OCI-LY7 (cell line): Measurements from ENCODE around the gene MFAP4. TPM values are rescaled to one million over a fixed set of nuclear protein-coding genes. Genes with fewer than 3 reads are reported as not detected.
A peak's percentile ranks its signal among the peaks of the same experiment; 100 is the strongest.

ENCODE experiments used
- BruUV-seq: library from RNA; stranded (reverse); fragments of 400-500 nt; replicated peaks from 2 replicates; lab custom pipeline; 2021; lab: Mats Ljungman, UMichigan
- CTCF ChIA-PET: fragments of 300-600 bp; sonication (Branson Sonifier 250); formaldehyde crosslinking; loops from one replicate; lab custom pipeline; 2022; ENCODE audit warnings: antibody characterized with exemption; ENCODE audit not compliant: unreplicated experiment; lab: Charles Lee
- POLR2A ChIA-PET: fragments of 300-600 bp; sonication (Branson Sonifier 250); formaldehyde crosslinking; loops from one replicate; lab custom pipeline; 2022; ENCODE audit warnings: antibody characterized with exemption; lab: Charles Lee
- DNase-seq: peaks from one replicate; pipeline ENCODE4 v3.0.0-alpha.2; 2015; ENCODE audit warnings: low spot score
- H2AFZ ChIP-seq: fragments of 200-600 bp; sonication (generic), shearing (Covaris generic); 2 replicates; pipeline ENCODE4 v1.6.1; 2014; ENCODE audit warnings: mild to moderate bottlenecking, antibody characterized with exemption, low read length, moderate library complexity
- H3K27ac ChIP-seq: fragments of 200-600 bp; sonication (generic); 2 replicates; pipeline ENCODE4 v1.5.1; 2014; ENCODE audit warnings: mixed run types, low read depth, mild to moderate bottlenecking, moderate library complexity, low read length, inconsistent platforms; ENCODE audit not compliant: poor library complexity, severe bottlenecking
- H3K36me3 ChIP-seq: fragments of 200-600 bp; sonication (generic); 2 replicates; pipeline ENCODE4 v1.6.1; 2014; ENCODE audit warnings: mild to moderate bottlenecking, antibody characterized with exemption, low read length, moderate library complexity, mixed read lengths; ENCODE audit not compliant: insufficient read depth
- H3K4me1 ChIP-seq: fragments of 200-600 bp; sonication (generic); 2 replicates; pipeline ENCODE4 v1.5.1; 2014; ENCODE audit warnings: mild to moderate bottlenecking, low read length; ENCODE audit not compliant: insufficient read depth, poor library complexity, severe bottlenecking
- H3K4me2 ChIP-seq: fragments of 200-600 bp; sonication (generic); 2 replicates; pipeline ENCODE4 v1.6.1; 2014; ENCODE audit warnings: mild to moderate bottlenecking, low read length
- H3K4me3 ChIP-seq: fragments of 200-600 bp; sonication (generic); 2 replicates; pipeline ENCODE4 v1.5.1; 2014; ENCODE audit warnings: mild to moderate bottlenecking, low read depth, low read length; ENCODE audit not compliant: poor library complexity, severe bottlenecking
- H3K79me2 ChIP-seq: fragments of 200-600 bp; sonication (generic); 2 replicates; pipeline ENCODE4 v1.6.1; 2016; ENCODE audit warnings: low read depth, mild to moderate bottlenecking, low read length, moderate library complexity, mixed read lengths; ENCODE audit not compliant: insufficient read depth
- H3K9me2 ChIP-seq: fragments of 200-600 bp; sonication (generic); 2 replicates; pipeline ENCODE4 v1.6.1; 2016; ENCODE audit warnings: mild to moderate bottlenecking, low read length, mixed read lengths; ENCODE audit not compliant: insufficient read depth
- H3K9me3 ChIP-seq: fragments of 200-600 bp; sonication (generic); 2 replicates; pipeline ENCODE4 v1.6.1; 2014; ENCODE audit warnings: mild to moderate bottlenecking, mixed run types, low read length, mixed read lengths
- H4K20me1 ChIP-seq: fragments of 200-600 bp; sonication (generic); 2 replicates; pipeline ENCODE4 v1.6.1; 2014; ENCODE audit warnings: mild to moderate bottlenecking, antibody characterized with exemption, low read length, moderate library complexity, mixed read lengths; ENCODE audit not compliant: insufficient read depth
- EZH2phosphoT487 ChIP-seq: fragments of 200-600 bp; sonication (generic); IDR thresholded peaks from 2 replicates; pipeline ENCODE4 v1.6.1; 2018; ENCODE audit warnings: low read depth, borderline replicate concordance, mild to moderate bottlenecking, mixed run types, antibody characterized with exemption, low read length, moderate library complexity, mixed read lengths
- intact Hi-C: fragments of 100-400 bp; cut with micrococcal nuclease; formaldehyde crosslinking; loops from one replicate; pipeline ENCODE4 v1.10.0; 2022; ENCODE audit not compliant: unreplicated experiment
- total RNA-seq, 2 experiments: library from RNA; depleted of rRNA in 1 of 2; stranded (reverse); fragments of >200 nt in 1 of 2; shearing (Covaris generic) in 1 of 2; gene quantifications; 2 replicates each; pipeline ENCODE4 v1.2.3, GENCODE V29; 2014 to 2022
- TF ChIP-seq, protein P1 (sequence below): fragments of 200-600 bp; sonication (generic); conservative IDR thresholded peaks from 2 replicates; pipeline ENCODE4 v1.5.1; 2014; ENCODE audit warnings: mild to moderate bottlenecking, antibody characterized with exemption, low read length, moderate library complexity, mixed read lengths

MFAP4 gene
- total RNA-seq, 2 experiments from 2014 or later: 0.65 TPM; not detected in 1

DNA sequence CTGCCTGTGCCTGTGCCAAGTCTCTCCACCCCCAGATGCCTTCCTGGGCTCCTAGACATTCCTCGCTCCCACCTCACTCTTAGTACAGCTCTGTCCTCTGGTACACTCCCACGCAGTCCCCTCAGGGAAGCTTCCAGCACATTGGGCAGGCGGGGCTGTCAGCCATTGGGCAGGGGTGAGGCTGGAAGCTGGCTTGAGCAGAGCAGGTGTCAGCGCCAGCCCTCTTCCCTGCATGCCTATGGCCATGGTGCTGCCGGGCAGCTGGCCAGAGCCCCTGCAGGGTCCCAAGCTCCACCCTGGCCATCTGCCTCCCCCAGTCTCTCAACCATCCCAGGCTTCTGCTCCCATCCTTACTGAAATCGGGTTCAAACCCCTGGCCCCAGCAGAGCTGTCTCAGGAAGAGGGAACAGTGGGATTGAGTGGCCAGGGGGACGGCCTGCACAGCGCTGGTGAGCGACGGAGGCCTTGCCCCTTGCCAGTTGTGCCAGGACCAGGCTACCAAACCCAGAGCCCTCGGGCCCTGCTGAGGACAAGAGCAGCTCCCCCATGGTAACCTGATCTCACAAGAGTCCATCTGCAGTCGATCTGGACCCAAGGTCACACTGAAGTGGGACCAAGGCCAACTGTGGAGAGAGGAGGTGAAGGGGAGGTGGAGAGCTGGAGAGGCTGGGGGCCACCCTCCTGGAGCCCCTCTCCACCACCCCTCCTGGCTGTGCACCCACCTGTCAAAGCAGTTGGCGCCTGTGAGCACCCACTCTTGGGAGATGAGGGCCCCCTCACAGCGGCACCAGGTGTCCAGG lies 22.1 kb downstream of the MFAP4 start:
- Histone ChIP-seq H3K9me2 (no peaks in the 10 kb centered on the region), H3K4me3 (no peak overlapping the region), H3K36me3 (no peaks in the 10 kb centered on the region), H4K20me1 (no peaks in the 10 kb centered on the region), H3K4me2 (no peak overlapping the region), H3K79me2 (peaks cover 3% of the 10 kb centered on the region; the same call in 1 of the 2 replicates), H2AFZ (no peak overlapping the region), H3K4me1 (peaks cover 16% of the 10 kb centered on the region), H3K9me3 (no peaks in the 10 kb centered on the region), H3K27ac (no peak overlapping the region)
- ChIA-PET POLR2A (interaction anchor here (0.7 to 2.1 kb wide), 2 partner anchors 9 to 13 kb away, joined by 3 to 13 read pairs; partner anchors contain the start of gene MAPK7), CTCF (no interaction called here)
- TF ChIP-seq EZH2phosphoT487: no peak
- TF ChIP-seq, protein P1, sequence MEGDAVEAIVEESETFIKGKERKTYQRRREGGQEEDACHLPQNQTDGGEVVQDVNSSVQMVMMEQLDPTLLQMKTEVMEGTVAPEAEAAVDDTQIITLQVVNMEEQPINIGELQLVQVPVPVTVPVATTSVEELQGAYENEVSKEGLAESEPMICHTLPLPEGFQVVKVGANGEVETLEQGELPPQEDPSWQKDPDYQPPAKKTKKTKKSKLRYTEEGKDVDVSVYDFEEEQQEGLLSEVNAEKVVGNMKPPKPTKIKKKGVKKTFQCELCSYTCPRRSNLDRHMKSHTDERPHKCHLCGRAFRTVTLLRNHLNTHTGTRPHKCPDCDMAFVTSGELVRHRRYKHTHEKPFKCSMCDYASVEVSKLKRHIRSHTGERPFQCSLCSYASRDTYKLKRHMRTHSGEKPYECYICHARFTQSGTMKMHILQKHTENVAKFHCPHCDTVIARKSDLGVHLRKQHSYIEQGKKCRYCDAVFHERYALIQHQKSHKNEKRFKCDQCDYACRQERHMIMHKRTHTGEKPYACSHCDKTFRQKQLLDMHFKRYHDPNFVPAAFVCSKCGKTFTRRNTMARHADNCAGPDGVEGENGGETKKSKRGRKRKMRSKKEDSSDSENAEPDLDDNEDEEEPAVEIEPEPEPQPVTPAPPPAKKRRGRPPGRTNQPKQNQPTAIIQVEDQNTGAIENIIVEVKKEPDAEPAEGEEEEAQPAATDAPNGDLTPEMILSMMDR: no peak
- BruUV-seq: no TSS peak
- DNase-seq: no peak
- intact Hi-C loops: loop anchor here (2.0 to 5.0 kb wide), 3 partner anchors 68 to 142 kb away; no protein-coding TSS in a partner anchor

DNA sequence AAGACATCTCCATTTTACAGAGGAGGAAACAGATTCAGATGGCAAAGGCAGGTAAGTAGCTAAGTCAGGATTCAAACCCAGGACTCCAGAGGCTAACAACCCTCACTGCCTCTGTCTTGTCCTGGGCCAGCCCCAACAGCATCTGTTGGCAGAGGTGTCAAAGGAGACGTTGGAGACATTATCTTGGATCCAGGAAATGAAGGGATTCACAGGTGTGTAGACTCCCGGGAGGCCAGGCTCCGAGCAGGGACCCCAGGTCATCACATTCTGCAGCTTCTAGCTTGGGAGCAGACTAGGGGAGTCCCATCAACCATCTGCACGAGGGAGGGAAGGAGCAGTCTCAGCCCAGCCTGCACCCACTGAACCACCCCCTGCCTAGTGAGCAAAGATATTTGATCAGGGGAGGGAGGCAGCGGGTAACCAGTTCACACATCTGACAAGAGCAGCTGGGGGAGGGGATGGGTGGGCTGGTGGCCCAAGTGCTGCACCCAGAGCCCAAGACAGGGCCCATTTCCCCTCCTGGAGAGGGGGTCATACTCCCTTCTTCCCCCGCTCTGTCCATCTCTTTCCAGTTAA lies 23.4 kb downstream of the MFAP4 start:
- Histone ChIP-seq H3K9me3 (no peaks in the 10 kb centered on the region), H3K79me2 (peaks cover 3% of the 10 kb centered on the region; the same call in 1 of the 2 replicates), H3K9me2 (no peaks in the 10 kb centered on the region), H4K20me1 (no peaks in the 10 kb centered on the region), H3K4me3 (no peak overlapping the region), H3K36me3 (no peaks in the 10 kb centered on the region), H2AFZ (peak overlapping the region; percentile 69; the same call in 1 of the 2 replicates), H3K27ac (no peak overlapping the region), H3K4me2 (peak overlapping the region; percentile 83), H3K4me1 (peaks cover 16% of the 10 kb centered on the region)
- ChIA-PET POLR2A (interaction anchor here (1.3 to 1.6 kb wide), 2 partner anchors 12 to 15 kb away, joined by 3 to 5 read pairs; partner anchors contain the start of gene MAPK7), CTCF (interaction anchor here (1.2 to 2.6 kb wide), 2 partner anchors 15 to 25 kb away, joined by 3 to 9 read pairs; partner anchors contain the start of gene MAPK7)
- no peak for TF ChIP-seq EZH2phosphoT487
- TF ChIP-seq, protein P1: no peak
- intact Hi-C loops: loop anchor here (1.0 to 5.0 kb wide), 5 partner anchors 69 to 399 kb away; no protein-coding TSS in a partner anchor
- no TSS peak for BruUV-seq
- DNase-seq: no peak
